Activated CD4-positive, CD25-positive, alpha-beta regulatory T cell treated with anti-CD3 and anti-CD28 coated beads, Interleukin-2, amount 50 U/mL, for 24 hours (primary cell): Measurements from ENCODE around the gene ABI3BP.

Experiments
- ATAC-seq, 2 donors: fragments of 150-1000 bp; cut with Tn5 transposase; one replicate each; pipeline ENCODE4 v1.10.0; 2021; ENCODE audit warnings: mild to moderate bottlenecking in 1 of 2, moderate library complexity in 1 of 2

ABI3BP gene

DNA sequence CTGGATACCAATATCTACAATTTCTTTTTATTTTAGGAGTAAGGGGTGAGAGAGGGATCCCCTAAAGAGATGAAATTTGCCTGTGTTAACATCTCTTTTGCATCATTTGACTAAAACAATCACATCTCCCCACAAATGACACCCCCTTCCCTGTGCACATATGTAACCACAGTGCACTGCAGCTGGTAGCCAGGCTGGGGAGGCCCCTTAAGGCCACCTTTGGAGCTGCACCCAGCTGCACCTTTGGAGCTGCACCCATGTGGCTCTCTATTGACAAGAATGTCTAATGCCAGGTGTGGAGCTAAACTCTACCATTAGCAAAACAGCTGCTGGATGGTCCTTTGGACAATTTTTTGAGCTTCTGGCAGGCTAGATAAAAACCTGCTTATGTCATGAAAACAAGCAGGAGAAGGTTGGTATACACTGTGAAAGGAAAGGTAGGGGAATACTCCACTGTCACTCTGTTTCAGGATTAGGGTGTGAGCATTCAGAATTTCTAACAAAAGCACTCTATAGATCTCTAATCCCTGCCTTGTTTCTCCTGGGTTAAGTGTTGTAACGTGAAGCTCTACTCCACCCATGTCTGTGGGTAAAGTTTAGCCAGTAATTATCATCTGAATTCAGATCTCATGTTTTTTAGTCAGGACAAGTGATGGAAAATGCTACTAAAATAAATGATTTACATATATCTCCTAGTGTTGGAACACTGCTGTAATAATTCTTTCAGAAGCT lies 231.8 kb downstream of the ABI3BP start:
- ATAC-seq: peak in 1 of 2 donors; percentile 51

- no peak for ATAC-seq
Observed at GRCh38 chr3:100760377-100760776, 232.8 kb downstream of the ABI3BP start.

GRCh38 chr3:100759950-100760349 lies 233.3 kb downstream of the ABI3BP start:
- no peak for ATAC-seq

- no peak for ATAC-seq
Observed at GRCh38 chr3:100759159-100759558, 234.1 kb downstream of the ABI3BP start.

GRCh38 chr3:100756441-100756840 lies 236.8 kb downstream of the ABI3BP start:
- no peak for ATAC-seq

- ATAC-seq: no peak
Observed at GRCh38 chr3:100754563-100755334, 238.5 kb downstream of the ABI3BP start.

DNA sequence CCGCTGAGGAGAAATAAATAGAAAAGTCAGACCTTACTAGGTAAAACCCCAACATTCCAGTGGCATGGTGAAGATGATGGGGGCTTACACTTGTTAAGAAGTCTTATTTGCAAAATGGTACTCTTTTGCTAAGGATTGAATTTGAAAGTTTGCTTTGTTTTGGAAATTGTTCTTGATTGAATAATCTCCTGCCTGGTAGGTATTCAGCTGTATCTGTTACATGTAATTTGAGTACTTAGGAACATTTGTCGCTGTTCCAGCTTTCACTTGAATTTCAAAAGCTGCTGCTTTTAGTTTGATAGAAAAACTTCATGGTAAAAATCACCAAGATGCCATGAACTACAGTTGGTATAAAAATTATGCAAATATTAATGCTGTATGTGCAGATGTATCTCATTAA lies 239.4 kb downstream of the ABI3BP start:
- no peak for ATAC-seq

- no peak for ATAC-seq
Observed at GRCh38 chr3:100748967-100749366, 244.3 kb downstream of the ABI3BP start.

DNA sequence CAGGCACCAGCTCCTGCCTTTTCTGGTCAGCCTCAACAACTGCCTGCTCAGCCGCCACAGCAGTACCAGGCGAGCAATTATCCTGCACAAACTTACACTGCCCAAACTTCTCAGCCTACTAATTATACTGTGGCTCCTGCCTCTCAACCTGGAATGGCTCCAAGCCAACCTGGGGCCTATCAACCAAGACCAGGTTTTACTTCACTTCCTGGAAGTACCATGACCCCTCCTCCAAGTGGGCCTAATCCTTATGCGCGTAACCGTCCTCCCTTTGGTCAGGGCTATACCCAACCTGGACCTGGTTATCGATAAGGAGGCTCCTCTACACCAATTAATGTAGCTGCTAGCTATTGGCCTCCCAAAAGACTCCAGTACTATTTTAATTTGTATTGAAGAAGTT lies 245.0 kb downstream of the ABI3BP start:
- ATAC-seq: no peak

- no peak for ATAC-seq
Observed at GRCh38 chr3:100746092-100746491, 247.1 kb downstream of the ABI3BP start.

GRCh38 chr3:100745617-100746016 lies 247.6 kb downstream of the ABI3BP start:
- no peak for ATAC-seq

DNA sequence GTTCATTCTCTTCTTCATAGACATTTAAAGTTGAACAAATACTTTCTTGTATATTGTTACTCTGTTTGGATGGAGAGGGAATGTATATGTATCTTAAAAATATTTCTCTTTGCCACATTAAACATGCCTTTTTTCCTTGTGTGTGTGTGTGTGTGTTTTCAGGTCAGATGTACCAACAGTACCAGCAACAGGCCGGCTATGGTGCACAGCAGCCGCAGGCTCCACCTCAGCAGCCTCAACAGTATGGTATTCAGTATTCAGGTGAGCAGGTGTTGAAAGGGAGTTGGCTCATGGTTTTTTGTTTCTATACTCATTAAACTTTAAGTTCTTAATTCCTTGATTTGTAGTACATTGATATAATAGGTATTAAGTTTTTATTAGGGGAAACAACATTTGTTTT lies 248.6 kb downstream of the ABI3BP start:
- no peak for ATAC-seq

DNA sequence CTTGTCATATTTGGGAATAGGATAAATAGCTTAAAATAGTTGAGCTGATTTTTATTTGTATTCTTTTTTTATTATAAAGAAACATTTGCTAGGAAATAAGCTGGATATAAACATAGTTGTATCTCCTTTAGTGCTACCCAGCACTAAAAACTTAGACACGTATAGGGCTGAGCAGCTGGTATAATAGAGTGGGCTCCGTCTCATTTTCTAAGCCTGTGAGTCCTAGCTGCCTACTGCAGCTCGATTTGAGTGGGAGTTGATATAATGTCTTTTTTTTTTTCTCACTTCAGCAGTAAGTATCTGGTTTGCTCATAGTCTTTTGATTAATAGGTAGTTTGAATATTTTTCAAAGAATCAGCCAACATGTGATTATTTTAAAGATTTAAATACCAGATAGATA lies 249.7 kb downstream of the ABI3BP start:
- no peak for ATAC-seq

- peak; percentile 78 to 91 for ATAC-seq
Observed at GRCh38 chr3:100740207-100740606, 253.0 kb downstream of the ABI3BP start.

DNA sequence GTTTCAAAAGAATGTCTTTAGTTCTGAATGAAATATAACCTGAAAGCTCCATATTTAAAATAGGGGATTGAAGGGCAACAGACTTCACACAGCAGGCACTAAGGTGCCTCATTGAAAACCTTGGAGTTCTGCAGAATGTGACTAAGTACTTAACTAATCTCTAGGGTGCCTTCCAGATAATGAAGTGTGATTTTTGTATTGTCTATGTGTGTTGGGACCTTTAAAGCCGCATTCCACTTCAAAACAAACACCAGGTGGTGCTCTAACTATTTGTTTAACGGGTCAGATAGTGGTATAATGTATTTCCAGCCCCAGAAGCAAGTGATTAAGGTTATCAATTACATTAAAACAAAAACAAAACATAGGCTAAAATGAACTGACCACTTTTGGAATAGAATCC lies 255.9 kb downstream of the ABI3BP start:
- no peak for ATAC-seq

DNA sequence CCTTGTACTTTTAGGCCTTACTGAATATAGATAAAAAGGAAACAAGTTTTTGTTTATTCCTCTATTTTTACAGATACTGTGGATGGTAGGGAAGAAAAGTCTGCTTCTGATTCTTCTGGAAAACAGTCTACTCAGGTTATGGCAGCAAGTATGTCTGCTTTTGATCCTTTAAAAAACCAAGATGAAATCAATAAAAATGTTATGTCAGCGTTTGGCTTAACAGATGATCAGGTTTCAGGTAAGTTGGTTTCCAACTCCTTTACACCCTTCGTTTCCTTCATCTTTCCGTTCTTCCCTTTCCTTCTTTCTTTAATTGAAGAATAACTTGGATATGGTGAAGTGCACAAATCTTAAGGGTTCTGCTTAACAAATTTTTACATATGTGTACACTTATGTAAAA lies 260.8 kb downstream of the ABI3BP start:
- ATAC-seq: no peak

DNA sequence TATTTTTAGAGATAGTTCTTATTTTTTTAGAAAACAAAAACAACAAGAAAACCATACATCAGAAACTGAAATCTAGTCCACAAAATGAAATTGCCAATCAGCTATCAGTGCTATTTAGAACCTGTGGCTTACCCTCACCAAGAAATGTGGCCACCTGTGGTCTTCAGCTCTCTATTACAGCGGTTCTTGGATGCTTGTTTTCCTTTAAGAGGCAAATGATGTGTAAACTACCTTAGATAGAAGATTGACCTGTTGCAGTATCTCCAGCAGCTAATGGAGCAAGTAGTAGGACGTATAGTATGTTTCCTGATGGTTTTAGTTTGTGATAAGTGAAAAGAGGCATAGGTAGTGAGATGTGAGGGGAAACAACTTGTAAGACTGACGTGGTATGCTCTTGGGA lies 262.7 kb downstream of the ABI3BP start:
- no peak for ATAC-seq

GRCh38 chr3:100726706-100727105 lies 266.5 kb downstream of the ABI3BP start:
- no peak for ATAC-seq

GRCh38 chr3:100725935-100726513 lies 267.2 kb downstream of the ABI3BP start:
- ATAC-seq: no peak

GRCh38 chr3:100720426-100720825 lies 272.8 kb downstream of the ABI3BP start:
- no peak for ATAC-seq

DNA sequence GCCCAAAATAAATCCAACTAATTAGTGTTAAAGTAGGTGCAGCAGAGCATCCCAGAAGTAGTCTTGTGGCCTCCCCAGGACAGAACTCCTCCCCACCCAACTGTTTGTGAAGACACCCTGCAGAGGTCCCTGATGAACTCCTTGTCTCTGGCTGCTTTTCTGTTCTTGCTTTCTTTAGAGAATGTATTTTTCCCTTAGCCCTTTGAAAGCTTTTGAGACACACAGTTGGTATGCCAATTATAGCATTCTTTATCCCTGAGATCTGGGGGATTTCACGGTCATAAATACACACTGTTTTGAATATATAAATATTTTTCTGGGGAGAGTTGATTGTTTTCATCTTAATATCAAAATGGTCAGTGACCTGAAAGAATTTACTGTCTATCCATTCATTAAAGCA lies 274.1 kb downstream of the ABI3BP start:
- ATAC-seq: no peak

DNA sequence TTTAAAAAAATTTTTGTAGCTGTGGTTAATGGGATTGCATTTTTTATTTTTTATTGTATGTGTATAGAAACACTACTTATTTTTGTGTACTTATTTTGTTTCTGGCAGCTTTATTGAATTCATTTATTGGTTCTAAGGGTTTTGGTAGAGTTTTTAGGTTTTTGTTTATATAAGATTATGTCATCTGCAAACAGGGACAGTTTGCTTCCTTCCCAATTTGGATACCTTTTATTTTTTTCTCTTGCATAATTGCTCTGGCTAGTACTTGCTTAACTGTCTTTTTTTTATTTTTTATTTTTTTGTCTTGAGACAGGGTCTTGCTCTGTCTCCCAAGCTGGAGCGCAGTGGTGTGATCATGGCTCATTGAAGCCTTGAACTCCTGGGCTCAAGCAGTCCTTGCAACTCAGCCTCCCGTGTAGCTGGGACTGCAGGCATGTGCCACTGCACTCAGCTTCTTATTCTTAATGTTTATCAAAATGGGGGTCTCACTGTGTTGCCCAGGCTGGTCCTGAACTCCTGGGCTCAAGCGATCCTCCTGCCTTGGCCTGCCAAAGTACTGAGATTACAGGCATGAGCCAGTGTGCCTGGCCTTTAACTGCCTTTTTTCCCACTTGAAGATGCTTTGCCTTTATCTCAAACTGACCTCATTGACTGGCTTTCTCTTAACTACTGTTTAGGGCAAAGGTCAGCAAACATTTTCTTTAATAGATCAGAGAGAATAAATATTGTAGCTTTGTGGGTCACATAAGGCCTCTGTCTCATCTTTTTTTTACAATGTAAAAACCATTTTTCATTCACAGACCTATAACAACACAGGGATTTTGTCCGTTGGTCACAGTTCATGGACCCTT lies 275.4 kb downstream of the ABI3BP start:
- ATAC-seq: no peak

DNA sequence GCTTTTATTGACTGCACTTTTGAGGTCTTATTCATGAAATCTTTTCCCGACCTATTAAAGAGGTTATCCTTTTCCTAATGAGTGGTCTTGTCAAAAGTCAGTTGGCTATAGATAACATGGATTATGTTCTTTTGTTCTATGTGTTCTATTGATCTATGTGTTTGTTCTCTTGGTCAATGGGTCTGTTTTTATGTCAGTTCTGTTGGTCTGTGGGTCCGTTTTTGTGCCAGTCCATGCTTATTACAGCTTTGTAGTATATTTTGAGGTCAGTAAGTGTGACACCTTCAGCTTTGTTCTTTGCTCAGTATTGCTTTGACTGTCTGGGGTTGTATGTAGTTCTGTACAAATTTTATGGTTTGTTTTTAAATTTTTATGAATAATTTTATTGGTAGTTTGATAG lies 276.2 kb downstream of the ABI3BP start:
- ATAC-seq: no peak
